GM23338 (cell line): Measurements from ENCODE around the gene KLHDC1. TPM values are rescaled to one million over a fixed set of nuclear protein-coding genes. Genes with fewer than 3 reads are reported as not detected.

Experiments
- CREB1 ChIP-seq: fragments of 250-450 bp; sonication (Bioruptor Pico); IDR thresholded peaks from 2 replicates; pipeline ENCODE4 v1.5.0; 2020; ENCODE audit warnings: low read depth, mild to moderate bottlenecking, moderate library complexity
- EZH2phosphoT487 ChIP-seq: fragments of 200-600 bp; sonication (generic); IDR thresholded peaks from one replicate; pipeline ENCODE4 v1.8.1; 2018; ENCODE audit warnings: antibody characterized with exemption; ENCODE audit not compliant: unreplicated experiment
- JUNB ChIP-seq: IDR thresholded peaks from one replicate; pipeline ENCODE4 v1.6.1; 2016; ENCODE audit warnings: antibody characterized with exemption; ENCODE audit not compliant: unreplicated experiment
- NANOG ChIP-seq: IDR thresholded peaks from 2 replicates; pipeline ENCODE4 v1.6.1; 2016; ENCODE audit warnings: antibody characterized with exemption, borderline replicate concordance
- ZNF114 ChIP-seq: fragments of 250-450 bp; sonication (Bioruptor Pico); IDR thresholded peaks from 2 replicates; pipeline ENCODE4 v1.5.0; 2020; ENCODE audit warnings: mild to moderate bottlenecking, moderate library complexity
- ZNF331 ChIP-seq: fragments of 250-450 bp; sonication (Bioruptor Pico); IDR thresholded peaks from 2 replicates; pipeline ENCODE4 v1.5.0; 2020; ENCODE audit warnings: low read depth, mild to moderate bottlenecking, moderate library complexity
- polyA plus RNA-seq: library from polyadenylated mRNA; unstranded; fragments of >200 nt; fragmentation: Nextera tagmentation; extraction: Ambion mirVana; gene quantifications from 2 replicates; pipeline ENCODE4 v1.2.1, GENCODE V29; 2016
- total RNA-seq: library from RNA; depleted of rRNA; stranded (reverse); fragments of >200 nt; shearing (Covaris generic); gene quantifications from 2 replicates; pipeline ENCODE4 v1.2.3, GENCODE V29; 2014
- TF ChIP-seq, protein P1 (sequence below): fragments of 250-450 bp; sonication (Bioruptor Pico); IDR thresholded peaks from 2 replicates; pipeline ENCODE4 v1.5.0; 2020; ENCODE audit warnings: mild to moderate bottlenecking, moderate library complexity
- TF ChIP-seq, protein P2 (sequence below), 2 experiments: fragments of 200-600 bp in 1 of 2; sonication (generic) in 1 of 2; conservative IDR thresholded peaks; 2 replicates each; pipeline versions ENCODE4 v1.5.1 to v1.6.1; 2016 to 2017; ENCODE audit warnings: antibody characterized with exemption in 2 of 2, low read depth in 2 of 2, mild to moderate bottlenecking in 2 of 2, moderate library complexity in 1 of 2

Gene KLHDC1
- total and polyA plus RNA-seq, 2 experiments from 2014 or later = 4.0 TPM; not detected in 1

DNA sequence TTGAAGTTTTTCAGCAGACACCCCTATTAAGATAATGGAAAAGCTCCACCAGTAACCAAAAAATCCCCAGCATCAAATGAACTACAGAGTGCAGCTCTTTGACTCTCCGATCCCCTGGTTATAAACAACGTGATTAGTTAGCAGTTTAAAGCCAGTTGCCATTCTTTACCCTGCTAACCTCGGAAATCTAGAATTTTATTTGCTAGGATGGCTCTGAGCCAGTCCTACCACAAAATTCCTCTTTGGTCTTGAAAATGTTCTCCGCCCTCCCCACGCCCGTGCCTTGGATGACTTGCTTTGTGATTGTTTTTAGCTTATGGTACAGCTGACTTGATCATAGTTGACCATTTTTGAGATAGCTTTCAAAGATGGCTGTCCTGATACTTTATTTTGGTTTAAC, 76.3 kb downstream of the KLHDC1 start (continued):
- TF ChIP-seq, protein P1, sequence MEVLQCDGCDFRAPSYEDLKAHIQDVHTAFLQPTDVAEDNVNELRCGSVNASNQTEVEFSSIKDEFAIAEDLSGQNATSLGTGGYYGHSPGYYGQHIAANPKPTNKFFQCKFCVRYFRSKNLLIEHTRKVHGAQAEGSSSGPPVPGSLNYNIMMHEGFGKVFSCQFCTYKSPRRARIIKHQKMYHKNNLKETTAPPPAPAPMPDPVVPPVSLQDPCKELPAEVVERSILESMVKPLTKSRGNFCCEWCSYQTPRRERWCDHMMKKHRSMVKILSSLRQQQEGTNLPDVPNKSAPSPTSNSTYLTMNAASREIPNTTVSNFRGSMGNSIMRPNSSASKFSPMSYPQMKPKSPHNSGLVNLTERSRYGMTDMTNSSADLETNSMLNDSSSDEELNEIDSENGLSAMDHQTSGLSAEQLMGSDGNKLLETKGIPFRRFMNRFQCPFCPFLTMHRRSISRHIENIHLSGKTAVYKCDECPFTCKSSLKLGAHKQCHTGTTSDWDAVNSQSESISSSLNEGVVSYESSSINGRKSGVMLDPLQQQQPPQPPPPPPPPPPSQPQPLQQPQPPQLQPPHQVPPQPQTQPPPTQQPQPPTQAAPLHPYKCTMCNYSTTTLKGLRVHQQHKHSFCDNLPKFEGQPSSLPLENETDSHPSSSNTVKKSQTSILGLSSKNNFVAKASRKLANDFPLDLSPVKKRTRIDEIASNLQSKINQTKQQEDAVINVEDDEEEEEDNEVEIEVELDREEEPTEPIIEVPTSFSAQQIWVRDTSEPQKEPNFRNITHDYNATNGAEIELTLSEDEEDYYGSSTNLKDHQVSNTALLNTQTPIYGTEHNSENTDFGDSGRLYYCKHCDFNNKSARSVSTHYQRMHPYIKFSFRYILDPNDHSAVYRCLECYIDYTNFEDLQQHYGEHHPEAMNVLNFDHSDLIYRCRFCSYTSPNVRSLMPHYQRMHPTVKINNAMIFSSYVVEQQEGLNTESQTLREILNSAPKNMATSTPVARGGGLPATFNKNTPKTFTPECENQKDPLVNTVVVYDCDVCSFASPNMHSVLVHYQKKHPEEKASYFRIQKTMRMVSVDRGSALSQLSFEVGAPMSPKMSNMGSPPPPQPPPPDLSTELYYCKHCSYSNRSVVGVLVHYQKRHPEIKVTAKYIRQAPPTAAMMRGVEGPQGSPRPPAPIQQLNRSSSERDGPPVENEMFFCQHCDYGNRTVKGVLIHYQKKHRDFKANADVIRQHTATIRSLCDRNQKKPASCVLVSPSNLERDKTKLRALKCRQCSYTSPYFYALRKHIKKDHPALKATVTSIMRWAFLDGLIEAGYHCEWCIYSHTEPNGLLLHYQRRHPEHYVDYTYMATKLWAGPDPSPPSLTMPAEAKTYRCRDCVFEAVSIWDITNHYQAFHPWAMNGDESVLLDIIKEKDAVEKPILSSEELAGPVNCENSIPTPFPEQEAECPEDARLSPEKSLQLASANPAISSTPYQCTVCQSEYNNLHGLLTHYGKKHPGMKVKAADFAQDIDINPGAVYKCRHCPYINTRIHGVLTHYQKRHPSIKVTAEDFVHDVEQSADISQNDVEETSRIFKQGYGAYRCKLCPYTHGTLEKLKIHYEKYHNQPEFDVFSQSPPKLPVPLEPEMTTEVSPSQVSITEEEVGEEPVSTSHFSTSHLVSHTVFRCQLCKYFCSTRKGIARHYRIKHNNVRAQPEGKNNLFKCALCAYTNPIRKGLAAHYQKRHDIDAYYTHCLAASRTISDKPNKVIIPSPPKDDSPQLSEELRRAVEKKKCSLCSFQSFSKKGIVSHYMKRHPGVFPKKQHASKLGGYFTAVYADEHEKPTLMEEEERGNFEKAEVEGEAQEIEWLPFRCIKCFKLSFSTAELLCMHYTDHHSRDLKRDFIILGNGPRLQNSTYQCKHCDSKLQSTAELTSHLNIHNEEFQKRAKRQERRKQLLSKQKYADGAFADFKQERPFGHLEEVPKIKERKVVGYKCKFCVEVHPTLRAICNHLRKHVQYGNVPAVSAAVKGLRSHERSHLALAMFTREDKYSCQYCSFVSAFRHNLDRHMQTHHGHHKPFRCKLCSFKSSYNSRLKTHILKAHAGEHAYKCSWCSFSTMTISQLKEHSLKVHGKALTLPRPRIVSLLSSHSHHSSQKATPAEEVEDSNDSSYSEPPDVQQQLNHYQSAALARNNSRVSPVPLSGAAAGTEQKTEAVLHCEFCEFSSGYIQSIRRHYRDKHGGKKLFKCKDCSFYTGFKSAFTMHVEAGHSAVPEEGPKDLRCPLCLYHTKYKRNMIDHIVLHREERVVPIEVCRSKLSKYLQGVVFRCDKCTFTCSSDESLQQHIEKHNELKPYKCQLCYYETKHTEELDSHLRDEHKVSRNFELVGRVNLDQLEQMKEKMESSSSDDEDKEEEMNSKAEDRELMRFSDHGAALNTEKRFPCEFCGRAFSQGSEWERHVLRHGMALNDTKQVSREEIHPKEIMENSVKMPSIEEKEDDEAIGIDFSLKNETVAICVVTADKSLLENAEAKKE (CRISPR knock-in tag) = no peak
- no peak for TF ChIP-seq JUNB
- no peak for TF ChIP-seq ZNF114 (CRISPR knock-in tag)
- no peak for TF ChIP-seq CREB1
- TF ChIP-seq, protein P2, sequence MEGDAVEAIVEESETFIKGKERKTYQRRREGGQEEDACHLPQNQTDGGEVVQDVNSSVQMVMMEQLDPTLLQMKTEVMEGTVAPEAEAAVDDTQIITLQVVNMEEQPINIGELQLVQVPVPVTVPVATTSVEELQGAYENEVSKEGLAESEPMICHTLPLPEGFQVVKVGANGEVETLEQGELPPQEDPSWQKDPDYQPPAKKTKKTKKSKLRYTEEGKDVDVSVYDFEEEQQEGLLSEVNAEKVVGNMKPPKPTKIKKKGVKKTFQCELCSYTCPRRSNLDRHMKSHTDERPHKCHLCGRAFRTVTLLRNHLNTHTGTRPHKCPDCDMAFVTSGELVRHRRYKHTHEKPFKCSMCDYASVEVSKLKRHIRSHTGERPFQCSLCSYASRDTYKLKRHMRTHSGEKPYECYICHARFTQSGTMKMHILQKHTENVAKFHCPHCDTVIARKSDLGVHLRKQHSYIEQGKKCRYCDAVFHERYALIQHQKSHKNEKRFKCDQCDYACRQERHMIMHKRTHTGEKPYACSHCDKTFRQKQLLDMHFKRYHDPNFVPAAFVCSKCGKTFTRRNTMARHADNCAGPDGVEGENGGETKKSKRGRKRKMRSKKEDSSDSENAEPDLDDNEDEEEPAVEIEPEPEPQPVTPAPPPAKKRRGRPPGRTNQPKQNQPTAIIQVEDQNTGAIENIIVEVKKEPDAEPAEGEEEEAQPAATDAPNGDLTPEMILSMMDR (conservative IDR thresholded peaks at IDR 0.05; ENCODE audit: low read depth in 2 of 2) = no peak
- no peak for TF ChIP-seq ZNF331 (CRISPR knock-in tag)
- TF ChIP-seq NANOG = no peak
- TF ChIP-seq EZH2phosphoT487 = no peak
